HepG2 (cell line): ENCODE measurements around the gene C13orf42. TPM values are rescaled to one million over a fixed set of nuclear protein-coding genes. Genes with fewer than 3 reads are reported as not detected.

Experiments
- ATAC-seq: fragments of 200-7000 bp; cut with Tn5 transposase; 3 replicates; pipeline ENCODE4 v1.9.1; 2020; ENCODE audit warnings: mild to moderate bottlenecking, moderate library complexity
- BruUV-seq: library from RNA; stranded (reverse); fragments of 400-500 nt; replicated peaks from 2 replicates; lab custom pipeline; 2021; lab: Mats Ljungman, UMichigan
- CTCF ChIA-PET: fragments of 300-600 bp; formaldehyde crosslinking; extraction: SDS; loops from one replicate; lab custom pipeline; 2021; ENCODE audit warnings: low total read pairs, inconsistent platforms, low intra/inter-chr PET ratio; lab: Yijun Ruan, JAX
- POLR2A ChIA-PET: fragments of 350-600 bp; sonication (Branson Sonifier 250); formaldehyde crosslinking; loops from one replicate; lab custom pipeline; 2020; ENCODE audit warnings: antibody characterized with exemption, inconsistent platforms; lab: Yijun Ruan, JAX
- DNase-seq: peaks from one replicate; pipeline ENCODE4 v3.0.0-alpha.2; 2015; ENCODE audit warnings: low spot score
- FAIRE-seq: peaks from 3 replicates; lab custom pipeline; 2011; peaks lifted over from hg19 to GRCh38; lab: Jason Lieb, UNC
- H2AFZ ChIP-seq: one replicate; pipeline ENCODE4 v1.6.1; 2011; ENCODE audit warnings: low read length, inconsistent platforms
- H3K27ac ChIP-seq: fragments of 300-600 bp; 3 replicates; pipeline ENCODE4 v1.8.0; 2011; ENCODE audit warnings: mixed run types, mild to moderate bottlenecking, mixed read lengths, low read length, inconsistent platforms; ENCODE audit not compliant: insufficient read depth; ENCODE audit errors: extremely low read length
- H3K27me3 ChIP-seq, 2 experiments: fragments of 200-600 bp in 1 of 2; 2 replicates in 1 of 2; 3 replicates in 1 of 2; pipeline versions ENCODE4 v1.6.0 to v1.8.0; 2011; ENCODE audit warnings: low read length in 2 of 2, mild to moderate bottlenecking in 2 of 2, moderate library complexity in 2 of 2, inconsistent platforms in 1 of 2; ENCODE audit not compliant: insufficient read depth in 2 of 2, control insufficient read depth in 1 of 2
- H3K36me3 ChIP-seq, 2 experiments: fragments of 200-600 bp in 1 of 2; replicated peaks in 1 of 2; 2 replicates in 1 of 2; 3 replicates in 1 of 2; pipeline versions ENCODE4 v1.5.1 to v1.8.0; 2011; ENCODE audit warnings: low read length in 2 of 2, inconsistent platforms in 1 of 2; ENCODE audit not compliant: insufficient read depth in 2 of 2, control insufficient read depth in 1 of 2
- H3K4me1 ChIP-seq: 2 replicates; pipeline ENCODE4 v1.5.1; 2012; ENCODE audit warnings: low read length, inconsistent platforms; ENCODE audit not compliant: insufficient read depth
- H3K4me2 ChIP-seq: 2 replicates; pipeline ENCODE4 v1.6.0; 2011; ENCODE audit warnings: low read depth, low read length, inconsistent platforms
- H3K4me3 ChIP-seq, 3 experiments: fragments of 200-600 bp in 1 of 3; sonication (generic), shearing (Covaris generic) in 1 of 3; replicated peaks in 1 of 3; 2 replicates each; pipeline ENCODE4 v1.5.1; 2011 to 2016; ENCODE audit warnings: low read length in 3 of 3, inconsistent platforms in 2 of 3, low read depth in 2 of 3, mild to moderate bottlenecking in 2 of 3, control low read depth in 1 of 3, mixed read lengths in 1 of 3; ENCODE audit not compliant: insufficient read depth in 1 of 3
- H3K79me2 ChIP-seq: one replicate; pipeline ENCODE4 v1.6.1; 2011; ENCODE audit warnings: low read length, inconsistent platforms; ENCODE audit not compliant: insufficient read depth
- H3K9ac ChIP-seq: 2 replicates; pipeline ENCODE4 v1.6.0; 2011; ENCODE audit warnings: mild to moderate bottlenecking, low read depth, low read length, inconsistent platforms; ENCODE audit not compliant: insufficient read depth
- H3K9me3 ChIP-seq: 2 replicates; pipeline ENCODE4 v1.5.1; 2012; ENCODE audit warnings: mild to moderate bottlenecking, low read length
- H4K20me1 ChIP-seq: 2 replicates; pipeline ENCODE4 v1.6.0; 2011; ENCODE audit warnings: inconsistent platforms, mild to moderate bottlenecking, low read length, moderate library complexity; ENCODE audit not compliant: insufficient read depth
- ARNT2 ChIP-seq: sonication (generic); formaldehyde crosslinking; IDR thresholded peaks from 2 replicates; pipeline ENCODE4 v1.8.0; 2022; ENCODE audit warnings: mild to moderate bottlenecking, low read depth, missing genetic modification reagents, moderate library complexity
- ELF1 ChIP-seq: sonication (generic); formaldehyde crosslinking; IDR thresholded peaks from 2 replicates; pipeline ENCODE4 v1.4.0; 2020; ENCODE audit warnings: missing genetic modification reagents
- RAD21 ChIP-seq: fragments of 450-650 bp; formaldehyde crosslinking; IDR thresholded peaks from 2 replicates; pipeline ENCODE4 v1.5.0; 2020; ENCODE audit warnings: mild to moderate bottlenecking
- SP2 ChIP-seq: sonication (generic); formaldehyde crosslinking; IDR thresholded peaks from 2 replicates; pipeline ENCODE4 v1.5.1; 2020; ENCODE audit warnings: mild to moderate bottlenecking, missing genetic modification reagents
- ZNF160 ChIP-seq: sonication (generic); formaldehyde crosslinking; IDR thresholded peaks from 2 replicates; pipeline ENCODE4 v1.8.0; 2022; ENCODE audit warnings: mild to moderate bottlenecking, inconsistent platforms, missing genetic modification reagents
- WGBS: methylation state at CpG from one replicate; pipeline ENCODE4 v1.1.6; 2017; ENCODE audit warnings: low lambda C conversion rate; 5-methylcytosine and 5-hydroxymethylcytosine counted together
- in situ Hi-C: cut with HindIII; loops from 2 replicates; pipeline ENCODE4 v1.10.0; 2017; ENCODE audit warnings: low pct_unique_long_range_greater_than_20kb; ENCODE audit not compliant: extremely low pct_ligation_motif_present
- intact Hi-C: fragments of 100-400 bp; cut with micrococcal nuclease; formaldehyde crosslinking; loops from one replicate; pipeline ENCODE4 v1.10.0; 2022; ENCODE audit not compliant: unreplicated experiment
- polyA plus RNA-seq, 8 experiments: library from polyadenylated mRNA; depleted of rRNA in 3 of 8; stranded (reverse) in 7 of 8; unstranded in 1 of 8; fragments of >200 nt; fragmentation: Illumina TruSeq in 4 of 8; extraction: Trizol in 4 of 8; gene quantifications; 2 replicates each; pipeline versions ENCODE4 v1.2.1 to v1.2.3, GENCODE V29; 2011 to 2016; ENCODE audit warnings: low read depth in 4 of 8, missing spikeins in 1 of 8, mixed read lengths in 1 of 8; ENCODE audit not compliant: insufficient read depth in 1 of 8
- total RNA-seq, 5 experiments: library from RNA; depleted of rRNA; stranded (reverse); fragments of >200 nt; fragmentation: Illumina TruSeq; extraction: Trizol; gene quantifications; 2 replicates each; pipeline ENCODE4 v1.2.3, GENCODE V29; 2016; ENCODE audit warnings: low read depth in 1 of 5
- TF ChIP-seq, protein P1 (sequence below): sonication (generic); formaldehyde crosslinking; IDR thresholded peaks from 2 replicates; pipeline ENCODE4; 2020; ENCODE audit warnings: missing genetic modification reagents, mild to moderate bottlenecking, borderline replicate concordance
- TF ChIP-seq, protein P2 (sequence below): sonication (generic); formaldehyde crosslinking; IDR thresholded peaks from 2 replicates; pipeline ENCODE4 v1.5.0; 2020; ENCODE audit warnings: missing genetic modification reagents
- TF ChIP-seq, protein P3 (sequence below): sonication (generic); formaldehyde crosslinking; IDR thresholded peaks from 2 replicates; pipeline ENCODE4 v1.5.0; 2020; ENCODE audit warnings: mild to moderate bottlenecking, missing genetic modification reagents, borderline replicate concordance
- TF ChIP-seq, protein P4 (sequence below): sonication (generic); formaldehyde crosslinking; IDR thresholded peaks from 2 replicates; pipeline ENCODE4 v1.5.0; 2020; ENCODE audit warnings: missing genetic modification reagents

C13orf42 gene
- total and polyA plus RNA-seq, 2 of the 13 experiments (the other 11 are each of a cell fraction or from before 2014, with no cell fraction given): not detected

DNA sequence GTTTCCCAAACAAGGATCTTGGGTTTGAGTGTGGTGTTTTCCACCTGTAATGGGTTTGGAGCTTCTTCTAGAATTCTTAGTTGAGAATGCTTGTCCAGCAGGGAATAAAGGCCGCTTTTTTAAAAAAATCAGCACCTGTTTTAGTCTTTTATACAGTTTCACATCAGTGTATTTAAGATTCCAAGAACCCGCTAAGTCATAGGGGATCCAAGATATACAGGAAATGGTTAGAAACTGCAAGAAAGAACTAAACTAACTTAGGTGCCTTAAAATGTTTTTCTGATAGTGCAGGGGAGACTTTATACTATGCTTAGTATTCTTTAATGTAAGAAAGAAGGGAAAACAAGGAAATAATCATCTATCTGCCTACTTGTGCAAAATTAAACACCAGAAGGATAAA, 74.7 kb downstream of the C13orf42 start (continued):
- TF ChIP-seq, protein P1, sequence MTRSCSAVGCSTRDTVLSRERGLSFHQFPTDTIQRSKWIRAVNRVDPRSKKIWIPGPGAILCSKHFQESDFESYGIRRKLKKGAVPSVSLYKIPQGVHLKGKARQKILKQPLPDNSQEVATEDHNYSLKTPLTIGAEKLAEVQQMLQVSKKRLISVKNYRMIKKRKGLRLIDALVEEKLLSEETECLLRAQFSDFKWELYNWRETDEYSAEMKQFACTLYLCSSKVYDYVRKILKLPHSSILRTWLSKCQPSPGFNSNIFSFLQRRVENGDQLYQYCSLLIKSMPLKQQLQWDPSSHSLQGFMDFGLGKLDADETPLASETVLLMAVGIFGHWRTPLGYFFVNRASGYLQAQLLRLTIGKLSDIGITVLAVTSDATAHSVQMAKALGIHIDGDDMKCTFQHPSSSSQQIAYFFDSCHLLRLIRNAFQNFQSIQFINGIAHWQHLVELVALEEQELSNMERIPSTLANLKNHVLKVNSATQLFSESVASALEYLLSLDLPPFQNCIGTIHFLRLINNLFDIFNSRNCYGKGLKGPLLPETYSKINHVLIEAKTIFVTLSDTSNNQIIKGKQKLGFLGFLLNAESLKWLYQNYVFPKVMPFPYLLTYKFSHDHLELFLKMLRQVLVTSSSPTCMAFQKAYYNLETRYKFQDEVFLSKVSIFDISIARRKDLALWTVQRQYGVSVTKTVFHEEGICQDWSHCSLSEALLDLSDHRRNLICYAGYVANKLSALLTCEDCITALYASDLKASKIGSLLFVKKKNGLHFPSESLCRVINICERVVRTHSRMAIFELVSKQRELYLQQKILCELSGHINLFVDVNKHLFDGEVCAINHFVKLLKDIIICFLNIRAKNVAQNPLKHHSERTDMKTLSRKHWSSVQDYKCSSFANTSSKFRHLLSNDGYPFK (CRISPR knock-in tag): no peak
- TF ChIP-seq, protein P2, sequence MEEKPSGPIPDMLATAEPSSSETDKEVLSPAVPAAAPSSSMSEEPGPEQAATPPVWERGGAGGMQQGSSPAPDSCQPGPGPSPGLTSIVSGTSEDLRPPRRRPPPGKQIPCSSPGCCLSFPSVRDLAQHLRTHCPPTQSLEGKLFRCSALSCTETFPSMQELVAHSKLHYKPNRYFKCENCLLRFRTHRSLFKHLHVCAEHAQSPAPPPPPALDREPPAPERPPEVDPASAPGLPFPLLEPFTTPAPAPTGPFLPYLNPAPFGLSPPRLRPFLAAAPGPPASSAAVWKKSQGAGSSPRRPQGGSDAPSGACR (CRISPR knock-in tag): no peak
- no peak for TF ChIP-seq RAD21 (CRISPR knock-in tag)

DNA sequence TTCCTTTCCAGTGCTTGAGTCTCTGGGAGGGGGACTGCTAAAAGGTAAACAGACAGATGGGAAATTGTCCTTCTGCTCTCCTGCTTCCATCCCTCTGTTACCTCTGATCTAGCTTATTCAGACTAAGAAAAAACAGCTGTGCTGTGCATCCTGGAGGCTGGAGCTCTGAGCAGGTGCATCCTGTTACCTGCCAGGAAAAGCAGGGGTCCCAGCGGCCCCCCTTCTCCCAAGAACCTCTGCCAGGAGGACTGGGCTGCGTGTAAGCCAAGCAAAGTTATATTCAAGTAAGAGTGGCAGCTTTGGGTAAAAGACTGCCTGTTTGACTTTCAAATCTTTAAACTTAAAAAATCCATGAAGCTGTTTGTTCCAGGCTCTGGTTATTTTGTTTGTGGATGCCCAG, 75.1 kb downstream of the C13orf42 start:
- 17% methylated on average over 2 of the region's 2 CpGs for WGBS
- in situ Hi-C loops: no loop called here
- CTCF ChIA-PET: no interaction called here

More for the DNA sequence above, 75.1 kb downstream of the C13orf42 start:
- DNase-seq (no peak), FAIRE-seq (no peak), ATAC-seq (no peak)
- H3K9me3 ChIP-seq: no peaks in the 10 kb centered on the region
- H2AFZ ChIP-seq: no peak overlapping the region
- no peak overlapping the region for H3K4me3 ChIP-seq
- H3K9ac ChIP-seq: no peak overlapping the region
- H3K27me3 ChIP-seq: peaks cover 0 to 1% of the 10 kb centered on the region in 2 experiments; a peak in 1 of 5 replicates
- no peak overlapping the region for H3K27ac ChIP-seq
- BruUV-seq: no TSS peak
- H3K36me3 ChIP-seq: no peaks in the 10 kb centered on the region
- no peaks in the 10 kb centered on the region for H3K79me2 ChIP-seq
- intact Hi-C loops: no loop called here
- H4K20me1 ChIP-seq: no peaks in the 10 kb centered on the region
- POLR2A ChIA-PET: no interaction called here
- H3K4me2 ChIP-seq: no peak overlapping the region
- TF ChIP-seq, protein P3, sequence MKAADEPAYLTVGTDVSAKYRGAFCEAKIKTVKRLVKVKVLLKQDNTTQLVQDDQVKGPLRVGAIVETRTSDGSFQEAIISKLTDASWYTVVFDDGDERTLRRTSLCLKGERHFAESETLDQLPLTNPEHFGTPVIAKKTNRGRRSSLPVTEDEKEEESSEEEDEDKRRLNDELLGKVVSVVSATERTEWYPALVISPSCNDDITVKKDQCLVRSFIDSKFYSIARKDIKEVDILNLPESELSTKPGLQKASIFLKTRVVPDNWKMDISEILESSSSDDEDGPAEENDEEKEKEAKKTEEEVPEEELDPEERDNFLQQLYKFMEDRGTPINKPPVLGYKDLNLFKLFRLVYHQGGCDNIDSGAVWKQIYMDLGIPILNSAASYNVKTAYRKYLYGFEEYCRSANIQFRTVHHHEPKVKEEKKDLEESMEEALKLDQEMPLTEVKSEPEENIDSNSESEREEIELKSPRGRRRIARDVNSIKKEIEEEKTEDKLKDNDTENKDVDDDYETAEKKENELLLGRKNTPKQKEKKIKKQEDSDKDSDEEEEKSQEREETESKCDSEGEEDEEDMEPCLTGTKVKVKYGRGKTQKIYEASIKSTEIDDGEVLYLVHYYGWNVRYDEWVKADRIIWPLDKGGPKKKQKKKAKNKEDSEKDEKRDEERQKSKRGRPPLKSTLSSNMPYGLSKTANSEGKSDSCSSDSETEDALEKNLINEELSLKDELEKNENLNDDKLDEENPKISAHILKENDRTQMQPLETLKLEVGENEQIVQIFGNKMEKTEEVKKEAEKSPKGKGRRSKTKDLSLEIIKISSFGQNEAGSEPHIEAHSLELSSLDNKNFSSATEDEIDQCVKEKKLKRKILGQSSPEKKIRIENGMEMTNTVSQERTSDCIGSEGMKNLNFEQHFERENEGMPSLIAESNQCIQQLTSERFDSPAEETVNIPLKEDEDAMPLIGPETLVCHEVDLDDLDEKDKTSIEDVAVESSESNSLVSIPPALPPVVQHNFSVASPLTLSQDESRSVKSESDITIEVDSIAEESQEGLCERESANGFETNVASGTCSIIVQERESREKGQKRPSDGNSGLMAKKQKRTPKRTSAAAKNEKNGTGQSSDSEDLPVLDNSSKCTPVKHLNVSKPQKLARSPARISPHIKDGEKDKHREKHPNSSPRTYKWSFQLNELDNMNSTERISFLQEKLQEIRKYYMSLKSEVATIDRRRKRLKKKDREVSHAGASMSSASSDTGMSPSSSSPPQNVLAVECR (CRISPR knock-in tag): no peak
- TF ChIP-seq ARNT2 (CRISPR knock-in tag) (no peak), SP2 (no peak), ELF1 (CRISPR knock-in tag) (no peak), ZNF160 (no peak)
- TF ChIP-seq, protein P4, sequence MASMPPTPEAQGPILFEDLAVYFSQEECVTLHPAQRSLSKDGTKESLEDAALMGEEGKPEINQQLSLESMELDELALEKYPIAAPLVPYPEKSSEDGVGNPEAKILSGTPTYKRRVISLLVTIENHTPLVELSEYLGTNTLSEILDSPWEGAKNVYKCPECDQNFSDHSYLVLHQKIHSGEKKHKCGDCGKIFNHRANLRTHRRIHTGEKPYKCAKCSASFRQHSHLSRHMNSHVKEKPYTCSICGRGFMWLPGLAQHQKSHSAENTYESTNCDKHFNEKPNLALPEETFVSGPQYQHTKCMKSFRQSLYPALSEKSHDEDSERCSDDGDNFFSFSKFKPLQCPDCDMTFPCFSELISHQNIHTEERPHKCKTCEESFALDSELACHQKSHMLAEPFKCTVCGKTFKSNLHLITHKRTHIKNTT (CRISPR knock-in tag): no peak
- H3K4me1 ChIP-seq: peaks cover 22% of the 10 kb centered on the region
